Endothelial cell of umbilical vein (primary cell): ENCODE measurements around the gene PGM2L1.

Experiments
- EZH2 ChIP-seq: IDR thresholded peaks from 2 replicates; pipeline ENCODE4 v1.6.1; 2012; ENCODE audit warnings: borderline replicate concordance, low read depth, mild to moderate bottlenecking, moderate library complexity, low read length, inconsistent platforms; ENCODE audit not compliant: severe bottlenecking
- FOS ChIP-seq: IDR thresholded peaks from 2 replicates; pipeline ENCODE4 v1.6.1; 2011; ENCODE audit warnings: mild to moderate bottlenecking, low read length, moderate library complexity, borderline replicate concordance; ENCODE audit not compliant: insufficient read depth
- JUN ChIP-seq: IDR thresholded peaks from 2 replicates; pipeline ENCODE4 v1.6.1; 2011; ENCODE audit warnings: borderline replicate concordance, low read depth; ENCODE audit not compliant: insufficient read length, insufficient read depth
- MYC ChIP-seq: IDR thresholded peaks from one replicate; pipeline ENCODE4 v1.6.1; 2011; ENCODE audit warnings: mild to moderate bottlenecking, low read depth, low read length
- POLR2A ChIP-seq: IDR thresholded peaks from 2 replicates; pipeline ENCODE4 v1.6.1; 2012; ENCODE audit warnings: low read depth, mild to moderate bottlenecking, control low read depth, low read length
- POLR2AphosphoS5 ChIP-seq: IDR thresholded peaks from 2 replicates; pipeline ENCODE4 v1.6.1; 2012; ENCODE audit warnings: low read depth, mild to moderate bottlenecking, control low read depth, low read length, moderate library complexity; ENCODE audit not compliant: insufficient read depth
- TF ChIP-seq, protein P1 (sequence below), 2 donors: IDR thresholded peaks; 1 replicate in 1 of 2; 2 replicates in 1 of 2; pipeline ENCODE4 v1.5.1; 2011; ENCODE audit warnings: low read length in 2 of 2, mild to moderate bottlenecking in 2 of 2, moderate library complexity in 2 of 2, control low read depth in 1 of 2, inconsistent platforms in 1 of 2, low read depth in 1 of 2; ENCODE audit not compliant: insufficient read depth in 1 of 2; ENCODE audit errors: extremely low read depth in 1 of 2
- TF ChIP-seq, protein P2 (sequence below): IDR thresholded peaks from 2 replicates; pipeline ENCODE4 v1.6.1; 2011; ENCODE audit not compliant: insufficient read depth, insufficient read length

DNA sequence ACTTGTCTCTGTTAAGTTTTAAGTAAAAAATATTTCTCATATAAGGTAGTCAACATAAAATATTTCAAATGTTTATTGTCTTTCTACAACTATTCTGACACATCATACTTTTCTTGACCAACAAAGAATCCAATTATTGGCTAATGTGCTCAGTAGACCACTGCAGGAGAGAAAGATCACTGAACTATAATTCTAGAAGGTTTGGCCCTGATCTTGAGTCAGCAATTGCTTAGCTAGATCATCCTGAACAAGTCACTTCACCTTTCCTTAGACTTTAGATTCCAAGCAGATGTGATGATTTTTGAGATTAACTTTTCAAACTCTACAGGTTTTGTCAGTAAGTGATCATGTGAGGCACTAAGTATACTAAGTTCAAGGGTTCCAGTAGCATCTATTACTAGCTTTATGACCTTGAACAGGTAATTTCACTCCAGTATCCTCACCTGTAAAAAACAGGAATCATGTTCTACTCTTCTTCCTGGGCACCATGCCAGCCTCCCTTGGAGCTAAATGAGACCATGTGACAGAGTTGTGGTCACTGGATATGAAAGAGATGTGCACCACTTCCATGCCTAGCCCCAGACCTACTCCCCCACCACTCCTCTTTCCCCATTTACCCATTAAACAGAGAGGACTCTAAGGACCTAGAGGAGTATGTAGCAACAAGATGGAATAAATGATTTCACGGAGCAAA lies 17.3 kb downstream of the PGM2L1 start:
- TF ChIP-seq MYC, result no peak
- TF ChIP-seq POLR2A, result no peak
- TF ChIP-seq, protein P1, sequence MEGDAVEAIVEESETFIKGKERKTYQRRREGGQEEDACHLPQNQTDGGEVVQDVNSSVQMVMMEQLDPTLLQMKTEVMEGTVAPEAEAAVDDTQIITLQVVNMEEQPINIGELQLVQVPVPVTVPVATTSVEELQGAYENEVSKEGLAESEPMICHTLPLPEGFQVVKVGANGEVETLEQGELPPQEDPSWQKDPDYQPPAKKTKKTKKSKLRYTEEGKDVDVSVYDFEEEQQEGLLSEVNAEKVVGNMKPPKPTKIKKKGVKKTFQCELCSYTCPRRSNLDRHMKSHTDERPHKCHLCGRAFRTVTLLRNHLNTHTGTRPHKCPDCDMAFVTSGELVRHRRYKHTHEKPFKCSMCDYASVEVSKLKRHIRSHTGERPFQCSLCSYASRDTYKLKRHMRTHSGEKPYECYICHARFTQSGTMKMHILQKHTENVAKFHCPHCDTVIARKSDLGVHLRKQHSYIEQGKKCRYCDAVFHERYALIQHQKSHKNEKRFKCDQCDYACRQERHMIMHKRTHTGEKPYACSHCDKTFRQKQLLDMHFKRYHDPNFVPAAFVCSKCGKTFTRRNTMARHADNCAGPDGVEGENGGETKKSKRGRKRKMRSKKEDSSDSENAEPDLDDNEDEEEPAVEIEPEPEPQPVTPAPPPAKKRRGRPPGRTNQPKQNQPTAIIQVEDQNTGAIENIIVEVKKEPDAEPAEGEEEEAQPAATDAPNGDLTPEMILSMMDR (IDR thresholded peaks at IDR 0.05; ENCODE audit: extremely low read depth in 1 of 2, insufficient read depth in 1 of 2, low read depth in 1 of 2, low read length in 2 of 2), result no peak
- TF ChIP-seq JUN, result no peak
- TF ChIP-seq EZH2, result no peak
- no peak for TF ChIP-seq POLR2AphosphoS5
- TF ChIP-seq, protein P2, sequence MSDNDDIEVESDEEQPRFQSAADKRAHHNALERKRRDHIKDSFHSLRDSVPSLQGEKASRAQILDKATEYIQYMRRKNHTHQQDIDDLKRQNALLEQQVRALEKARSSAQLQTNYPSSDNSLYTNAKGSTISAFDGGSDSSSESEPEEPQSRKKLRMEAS, result no peak
- TF ChIP-seq FOS, result no peak
